Peyer's patch (tissue), 4 donors: Measurements from ENCODE around the gene FRMPD2.
"Not testable (repeated sequence)": the region's sequence is repeated elsewhere in the genome, so short reads cannot be mapped to it uniquely, and the experiment has no call there.

Experiments used
- CTCF ChIP-seq, 6 experiments: fragments of 450-650 bp in 4 of 6; fragments of 200-600 bp in 2 of 6; sonication (generic) in 1 of 6; IDR thresholded peaks; one replicate each; pipeline ENCODE4 v1.5.1; 2017 to 2019; ENCODE audit warnings: antibody characterized with exemption in 6 of 6, mild to moderate bottlenecking in 3 of 6, moderate library complexity in 1 of 6
- POLR2A ChIP-seq, 2 donors: fragments of 450-650 bp; IDR thresholded peaks; one replicate each; pipeline ENCODE4 v1.5.1; 2017; ENCODE audit warnings: antibody characterized with exemption in 2 of 2, mild to moderate bottlenecking in 2 of 2, moderate library complexity in 2 of 2

GRCh38 chr10:48172715-48173114 lies 101.8 kb downstream of the FRMPD2 start:
- TF ChIP-seq CTCF, POLR2A (IDR thresholded peaks at IDR 0.05): not testable (repeated sequence)
